Measurements from ENCODE around the gene CBR1. TPM values are rescaled to one million over a fixed set of nuclear protein-coding genes. Genes with fewer than 3 reads are reported as not detected.

CBR1 gene
- total RNA-seq, 1 donor from 2014 or later: 17.5 TPM

DNA sequence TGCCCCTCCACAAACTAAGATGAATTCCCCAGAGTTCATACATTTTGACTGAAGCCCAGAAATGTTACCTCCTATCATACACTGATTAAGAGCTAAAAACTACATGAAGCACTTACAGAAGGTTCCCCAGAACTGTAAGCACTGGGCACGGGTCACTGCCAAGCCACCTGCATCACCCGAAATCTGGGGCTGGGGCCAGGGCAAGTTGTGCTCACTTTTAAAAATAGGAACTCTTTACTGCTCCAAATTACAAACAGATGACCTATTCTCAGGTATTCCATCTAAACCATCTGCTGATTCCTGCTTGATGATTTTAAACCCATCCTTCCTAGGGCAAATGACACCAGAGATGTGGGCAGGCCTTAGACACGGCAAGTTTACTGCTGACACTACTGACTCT lies 14.3 kb upstream of the CBR1 start:
- Mint-ChIP-seq H3K36me3 (ENCODE audit: low read depth) (peaks cover 68% of the 10 kb centered on the region), H3K4me1 (peaks cover 16% of the 10 kb centered on the region), H3K9me3 (no peaks in the 10 kb centered on the region), H3K27me3 (no peaks in the 10 kb centered on the region), H3K4me3 (no peak overlapping the region), H3K27ac (no peak overlapping the region)
- DNase-seq (no peak), ATAC-seq (ENCODE audit: low read depth) (no peak)
- CTCF ChIA-PET: interaction anchor here (1.4 kb wide), 1 partner anchor 49 kb away, joined by 3 read pairs; no protein-coding TSS in a partner anchor
- intact Hi-C loops (cut with micrococcal nuclease): no loop called here
- TF ChIP-seq, protein P1, sequence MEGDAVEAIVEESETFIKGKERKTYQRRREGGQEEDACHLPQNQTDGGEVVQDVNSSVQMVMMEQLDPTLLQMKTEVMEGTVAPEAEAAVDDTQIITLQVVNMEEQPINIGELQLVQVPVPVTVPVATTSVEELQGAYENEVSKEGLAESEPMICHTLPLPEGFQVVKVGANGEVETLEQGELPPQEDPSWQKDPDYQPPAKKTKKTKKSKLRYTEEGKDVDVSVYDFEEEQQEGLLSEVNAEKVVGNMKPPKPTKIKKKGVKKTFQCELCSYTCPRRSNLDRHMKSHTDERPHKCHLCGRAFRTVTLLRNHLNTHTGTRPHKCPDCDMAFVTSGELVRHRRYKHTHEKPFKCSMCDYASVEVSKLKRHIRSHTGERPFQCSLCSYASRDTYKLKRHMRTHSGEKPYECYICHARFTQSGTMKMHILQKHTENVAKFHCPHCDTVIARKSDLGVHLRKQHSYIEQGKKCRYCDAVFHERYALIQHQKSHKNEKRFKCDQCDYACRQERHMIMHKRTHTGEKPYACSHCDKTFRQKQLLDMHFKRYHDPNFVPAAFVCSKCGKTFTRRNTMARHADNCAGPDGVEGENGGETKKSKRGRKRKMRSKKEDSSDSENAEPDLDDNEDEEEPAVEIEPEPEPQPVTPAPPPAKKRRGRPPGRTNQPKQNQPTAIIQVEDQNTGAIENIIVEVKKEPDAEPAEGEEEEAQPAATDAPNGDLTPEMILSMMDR (IDR thresholded peaks at IDR 0.05): no peak
- POLR2A ChIA-PET: no interaction called here

DNA sequence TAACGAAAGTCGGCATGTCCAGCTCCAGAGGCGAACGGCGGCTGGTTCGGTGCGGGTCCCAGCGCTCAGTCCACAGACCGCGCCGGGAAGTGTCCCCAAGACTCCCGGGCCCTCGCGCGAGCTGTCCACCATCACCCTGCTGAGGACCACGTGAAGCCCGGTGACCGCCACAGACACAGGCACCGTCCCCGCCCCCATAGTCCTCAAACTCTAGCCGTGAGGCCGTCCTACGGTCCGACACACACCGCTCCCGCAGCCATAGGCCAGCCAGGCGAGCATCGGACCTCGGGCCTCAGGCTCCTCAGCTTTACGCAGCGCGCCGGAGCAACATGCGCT lies 10.0 kb upstream of the CBR1 start:
- ChIA-PET CTCF (interaction anchor here (0.5 to 2.0 kb wide), 5 partner anchors 10 to 1008 kb away, joined by 3 to 12 read pairs (median 3); partner anchors contain the start of gene CBR1), POLR2A (interaction anchor here (0.5 to 2.2 kb wide), 27 partner anchors 9 to 1198 kb away, joined by 3 to 60 read pairs (median 4); partner anchors contain the start of genes CBR1, CBR3 and MORC3)
- Mint-ChIP-seq H3K27me3 (no peaks in the 10 kb centered on the region), H3K4me3 (peak overlapping the region; percentile 95), H3K27ac (peak overlapping the region; percentile 96), H3K4me1 (peaks cover 20% of the 10 kb centered on the region), H3K36me3 (ENCODE audit: low read depth) (peaks cover 43% of the 10 kb centered on the region), H3K9me3 (no peaks in the 10 kb centered on the region)
- DNase-seq (no peak), ATAC-seq (ENCODE audit: low read depth) (peak; percentile 36)
- TF ChIP-seq, protein P1 (IDR thresholded peaks at IDR 0.05): no peak
- intact Hi-C loops (cut with micrococcal nuclease): loop anchor here (1.0 to 10.0 kb wide), 9 partner anchors 10 to 1985 kb away; partner anchors contain the start of genes CBR3, DOP1B, MRPS6 and RUNX1

DNA sequence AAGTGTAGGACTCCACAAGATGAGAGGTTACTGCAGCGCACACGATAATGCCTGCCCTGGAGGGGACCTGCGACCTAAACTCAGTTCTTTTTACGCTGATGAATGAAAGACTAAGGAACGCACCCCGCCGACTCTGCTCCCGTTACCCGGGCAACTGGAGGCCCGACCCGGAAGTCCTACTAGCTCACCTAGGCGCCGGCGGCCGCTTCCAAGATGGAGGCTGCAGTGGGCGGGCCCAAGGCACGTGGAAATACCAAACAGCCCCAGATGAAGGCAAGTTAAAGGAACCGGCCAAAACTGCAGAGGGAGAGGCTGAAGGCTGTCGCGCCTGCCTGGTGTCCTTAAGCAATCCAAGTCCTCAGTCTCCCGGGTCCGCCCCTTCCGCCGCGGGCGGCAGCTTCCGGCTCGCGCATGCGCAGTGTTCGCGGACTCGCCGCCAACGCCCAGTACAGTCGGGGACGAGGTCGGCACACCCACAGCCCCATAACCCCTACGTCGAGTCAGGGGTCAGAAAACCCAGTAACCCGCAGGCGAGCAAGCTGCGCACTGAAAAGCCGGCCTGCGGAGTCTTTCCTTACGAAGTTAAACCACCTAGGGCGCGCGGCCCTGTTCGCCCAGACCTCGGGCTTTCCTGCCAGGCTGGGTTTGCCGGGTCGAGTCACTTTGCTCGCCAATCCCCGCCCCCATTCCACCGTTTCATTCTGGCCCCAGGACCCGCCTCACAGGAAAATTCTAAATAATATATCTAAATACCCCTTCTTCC lies 9.5 kb upstream of the CBR1 start, which contains the start of gene SETD4:
SETD4 (minus strand) TSS at position 368 of the 763 bp plus-strand sequence. CDS start 1,638 bp downstream, outside the sequence.
- H3K36me3 Mint-ChIP-seq (ENCODE audit: low read depth): peaks cover 38% of the 10 kb centered on the region
- peak; percentile 89 for ATAC-seq (ENCODE audit: low read depth)
- no peaks in the 10 kb centered on the region for H3K27me3 Mint-ChIP-seq
- intact Hi-C loops (cut with micrococcal nuclease): loop anchor here (1.0 to 10.0 kb wide), 9 partner anchors 9 to 1986 kb away; partner anchors contain the start of genes CBR3, DOP1B, MRPS6 and RUNX1
- TF ChIP-seq, protein P1 (IDR thresholded peaks at IDR 0.05): no peak
- peak within 1 kb of the TSS; percentile 96 for H3K27ac Mint-ChIP-seq
- peak within 1 kb of the TSS; percentile 95 for H3K4me3 Mint-ChIP-seq
- peaks cover 20% of the 10 kb centered on the region for H3K4me1 Mint-ChIP-seq
- H3K9me3 Mint-ChIP-seq: no peaks in the 10 kb centered on the region
- ChIA-PET POLR2A (interaction anchor here (0.5 to 2.2 kb wide), 28 partner anchors 10 to 1197 kb away, joined by 3 to 60 read pairs (median 4); partner anchors contain the start of genes CBR1, CBR3 and MORC3), CTCF (interaction anchor here (0.5 to 2.0 kb wide), 5 partner anchors 10 to 1009 kb away, joined by 3 to 12 read pairs (median 3); partner anchors contain the start of gene CBR1)
- peak; percentile 96 for DNase-seq

DNA sequence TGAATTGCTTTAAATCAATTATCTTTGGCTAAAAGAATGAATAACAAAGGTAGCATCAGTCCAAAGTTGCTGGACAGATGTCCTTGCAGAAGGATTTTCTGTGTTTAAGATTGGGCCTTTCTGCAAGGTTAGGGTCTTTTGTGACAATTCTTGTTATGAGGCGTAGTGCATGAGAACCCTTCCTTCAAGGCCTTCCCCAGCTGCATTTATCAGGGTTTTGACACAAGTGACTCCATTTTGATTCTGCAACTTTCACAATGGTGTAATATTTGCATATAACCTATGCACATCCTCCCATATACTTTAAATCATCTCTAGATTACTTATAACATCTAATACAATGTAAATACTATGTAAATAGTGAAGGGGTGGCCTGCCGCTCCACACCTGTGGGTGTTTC lies 8.4 kb upstream of the CBR1 start:
- ChIA-PET POLR2A (no interaction called here), CTCF (no interaction called here)
- no peaks in the 10 kb centered on the region for H3K27me3 Mint-ChIP-seq
- TF ChIP-seq, protein P1 (IDR thresholded peaks at IDR 0.05): no peak
- peaks cover 27% of the 10 kb centered on the region for H3K36me3 Mint-ChIP-seq (ENCODE audit: low read depth)
- DNase-seq (no peak), ATAC-seq (ENCODE audit: low read depth) (no peak)
- H3K27ac Mint-ChIP-seq: no peak overlapping the region
- intact Hi-C loops (cut with micrococcal nuclease): loop anchor here (2.0 to 10.0 kb wide), 5 partner anchors 15 to 1987 kb away; partner anchors contain the start of genes MRPS6, RUNX1 and SLC5A3
- peaks cover 20% of the 10 kb centered on the region for H3K4me1 Mint-ChIP-seq
- H3K4me3 Mint-ChIP-seq: no peak overlapping the region
- H3K9me3 Mint-ChIP-seq: no peaks in the 10 kb centered on the region

Measured in activated B cell treated with CpG ODN at 0.5 μM for 24 hours (primary cell).